ENCODE results near the gene MED31.

GRCh38 chr17:6627019-6627418, 24.4 kb downstream of the MED31 start:
- TF ChIP-seq CTCF (IDR thresholded peaks at IDR 0.05) (no peak), POLR2A (IDR thresholded peaks at IDR 0.05) (no peak)
